GM12878 (cell line): ENCODE measurements around the gene KBTBD3. TPM values are rescaled to one million over a fixed set of nuclear protein-coding genes. Genes with fewer than 3 reads are reported as not detected.
A peak's percentile ranks its signal among the peaks of the same experiment; 100 is the strongest.

ENCODE experiments used
- ATAC-seq: fragments of 200-7000 bp; cut with Tn5 transposase; 3 replicates; pipeline ENCODE4 v1.9.1; 2020; ENCODE audit warnings: mild to moderate bottlenecking, moderate library complexity
- BruUV-seq: library from RNA; stranded (reverse); fragments of 400-500 nt; replicated peaks from 2 replicates; lab custom pipeline; 2021; lab: Mats Ljungman, UMichigan
- CTCF ChIA-PET: fragments of 300-600 bp; sonication (Branson Sonifier 250); formaldehyde crosslinking; extraction: SDS; loops from one replicate; lab custom pipeline; 2021; ENCODE audit warnings: inconsistent platforms; lab: Yijun Ruan, JAX
- POLR2A ChIA-PET: fragments of 350-600 bp; formaldehyde crosslinking; extraction: SDS; loops from one replicate; lab custom pipeline; 2021; ENCODE audit warnings: inconsistent platforms; lab: Charles Lee
- RAD21 ChIA-PET: fragments of 300-600 bp; sonication (Branson Sonifier 250); formaldehyde crosslinking; loops from one replicate; lab custom pipeline; 2023; ENCODE audit warnings: antibody characterized with exemption; ENCODE audit not compliant: unreplicated experiment; lab: Charles Lee
- SMC1A ChIA-PET: fragments of 300-600 bp; sonication (Branson Sonifier 250); formaldehyde crosslinking; loops from one replicate; lab custom pipeline; 2023; ENCODE audit not compliant: unreplicated experiment, uncharacterized antibody; lab: Charles Lee
- DNase-seq: peaks from one replicate; pipeline ENCODE4 v3.0.0-alpha.2; 2011; ENCODE audit warnings: low read depth, low spot score
- FAIRE-seq: peaks from 3 replicates; lab custom pipeline; 2011; peaks lifted over from hg19 to GRCh38; lab: Jason Lieb, UNC
- H2AFZ ChIP-seq: 2 replicates; pipeline ENCODE4 v1.6.0; 2011; ENCODE audit warnings: low read depth, low read length, control low read depth; ENCODE audit not compliant: control insufficient read depth
- H3K27ac ChIP-seq: 2 replicates; pipeline ENCODE4 v1.5.1; 2011; ENCODE audit warnings: control low read depth; ENCODE audit not compliant: control insufficient read depth, insufficient read depth
- H3K27me3 ChIP-seq, 2 experiments: replicated peaks in 1 of 2; 2 replicates each; pipeline versions ENCODE4 v1.6.0 to v1.6.1; 2011; ENCODE audit warnings: low read length in 1 of 2; ENCODE audit not compliant: control insufficient read depth in 2 of 2, insufficient read depth in 2 of 2
- H3K36me3 ChIP-seq, 2 experiments: 2 replicates each; pipeline ENCODE4 v1.5.1; 2011; ENCODE audit warnings: low read length in 1 of 2; ENCODE audit not compliant: control insufficient read depth in 2 of 2, insufficient read depth in 2 of 2
- H3K4me1 ChIP-seq: 2 replicates; pipeline ENCODE4 v1.6.1; 2011; ENCODE audit warnings: mild to moderate bottlenecking, low read length, moderate library complexity, mixed read lengths; ENCODE audit not compliant: control insufficient read depth, insufficient read depth
- H3K4me2 ChIP-seq: 2 replicates; pipeline ENCODE4 v1.6.0; 2011; ENCODE audit warnings: control low read depth; ENCODE audit not compliant: control insufficient read depth, insufficient read depth
- H3K4me3 ChIP-seq: fragments of 200-600 bp; sonication (generic); 2 replicates; pipeline ENCODE4 v1.5.1; 2016
- H3K79me2 ChIP-seq: 2 replicates; pipeline ENCODE4 v1.6.0; 2011; ENCODE audit warnings: low read length; ENCODE audit not compliant: control insufficient read depth, insufficient read depth
- H3K9ac ChIP-seq: 2 replicates; pipeline ENCODE4 v1.8.0; 2011; ENCODE audit warnings: low read length, control low read depth, mixed read lengths; ENCODE audit not compliant: control insufficient read depth, insufficient read depth
- H3K9me3 ChIP-seq: replicated peaks from 3 replicates; pipeline ENCODE4 v1.5.1; 2011; ENCODE audit warnings: mild to moderate bottlenecking, low read length; ENCODE audit not compliant: control insufficient read depth, insufficient read depth
- H4K20me1 ChIP-seq: 2 replicates; pipeline ENCODE4 v1.6.0; 2011; ENCODE audit not compliant: control insufficient read depth, insufficient read depth
- BCL11A ChIP-seq: IDR thresholded peaks from 2 replicates; pipeline ENCODE4 v1.6.1; 2011; ENCODE audit warnings: low read depth, low read length
- CBX5 ChIP-seq: sonication (generic); IDR thresholded peaks from 2 replicates; pipeline ENCODE4 v1.6.1; 2016; ENCODE audit warnings: low read depth, moderate library complexity, mild to moderate bottlenecking, inconsistent platforms
- EGR1 ChIP-seq, 2 experiments: IDR thresholded peaks; 1 replicate in 1 of 2; 2 replicates in 1 of 2; pipeline ENCODE4 v1.6.1; 2011 to 2012; ENCODE audit warnings: low read depth in 2 of 2, low read length in 2 of 2, borderline replicate concordance in 1 of 2, mild to moderate bottlenecking in 1 of 2, moderate library complexity in 1 of 2
- FOXK2 ChIP-seq: fragments of 450-650 bp; IDR thresholded peaks from 2 replicates; pipeline ENCODE4 v1.6.1; 2017; ENCODE audit warnings: mild to moderate bottlenecking, moderate library complexity
- HDGF ChIP-seq: fragments of 450-650 bp; IDR thresholded peaks from 2 replicates; pipeline ENCODE4 v1.6.1; 2016; ENCODE audit warnings: antibody characterized with exemption
- IKZF1 ChIP-seq: fragments of 450-650 bp; conservative IDR thresholded peaks from 2 replicates; pipeline ENCODE4 v1.6.1; 2017; ENCODE audit warnings: antibody characterized with exemption, mild to moderate bottlenecking
- JUNB ChIP-seq: IDR thresholded peaks from 2 replicates; pipeline ENCODE4 v1.6.1; 2016; ENCODE audit warnings: antibody characterized with exemption, mild to moderate bottlenecking
- KDM1A ChIP-seq: fragments of 200-600 bp; sonication (generic); IDR thresholded peaks from 2 replicates; pipeline ENCODE4 v1.6.1; 2016; ENCODE audit warnings: borderline replicate concordance
- MTA3 ChIP-seq: IDR thresholded peaks from 2 replicates; pipeline ENCODE4 v1.6.1; 2012; ENCODE audit warnings: low read length, inconsistent platforms, borderline replicate concordance
- NBN ChIP-seq: fragments of 450-650 bp; IDR thresholded peaks from 2 replicates; pipeline ENCODE4 v1.6.1; 2016
- NR2C1 ChIP-seq: fragments of 450-650 bp; IDR thresholded peaks from 2 replicates; pipeline ENCODE4 v1.6.1; 2017; ENCODE audit warnings: antibody characterized with exemption, mild to moderate bottlenecking, moderate library complexity
- NRF1 ChIP-seq: conservative IDR thresholded peaks from 2 replicates; pipeline ENCODE4 v1.6.1; 2011; ENCODE audit warnings: mild to moderate bottlenecking, low read depth, low read length, improper control_type of control experiment
- SRF ChIP-seq, 2 experiments: IDR thresholded peaks; 2 replicates each; pipeline ENCODE4 v1.6.1; 2011; ENCODE audit warnings: low read depth in 2 of 2, low read length in 2 of 2, mild to moderate bottlenecking in 1 of 2, moderate library complexity in 1 of 2
- SUZ12 ChIP-seq: fragments of 200-600 bp; sonication (generic); IDR thresholded peaks from one replicate; pipeline ENCODE4 v1.6.1; 2018; ENCODE audit warnings: antibody characterized with exemption, mild to moderate bottlenecking; ENCODE audit not compliant: unreplicated experiment
- YBX1 ChIP-seq: fragments of 450-650 bp; IDR thresholded peaks from 2 replicates; pipeline ENCODE4 v1.6.1; 2016; ENCODE audit warnings: antibody characterized with exemption
- ZNF384 ChIP-seq: IDR thresholded peaks from 2 replicates; pipeline ENCODE4 v1.6.1; 2012; ENCODE audit warnings: low read depth, mild to moderate bottlenecking, low read length, improper control_type of control experiment, borderline replicate concordance
- ZZZ3 ChIP-seq: IDR thresholded peaks from 2 replicates; pipeline ENCODE4 v1.6.1; 2011; ENCODE audit warnings: low read depth; ENCODE audit not compliant: control insufficient read depth, insufficient read length
- WGBS: methylation state at CpG from one replicate; pipeline ENCODE4 v1.1.6; 2016; ENCODE audit warnings: low lambda C conversion rate; ENCODE audit not compliant: insufficient replicate concordance, insufficient coverage; ENCODE audit errors: missing lambda C conversion rate; 5-methylcytosine and 5-hydroxymethylcytosine counted together
- in situ Hi-C: fragments of 300-500 bp; cut with MboI; formaldehyde crosslinking; loops from 9 replicates; pipeline ENCODE4 v1.14.3; 2018; ENCODE audit warnings: mixed read lengths
- intact Hi-C: fragments of 100-400 bp; cut with micrococcal nuclease; formaldehyde crosslinking; loops from one replicate; pipeline ENCODE4 v1.14.2; 2022; ENCODE audit not compliant: unreplicated experiment
- polyA plus RNA-seq, 11 experiments: library from polyadenylated mRNA; depleted of rRNA in 4 of 11; unstranded in 6 of 11; stranded (reverse) in 5 of 11; fragments of >200 nt; fragmentation: Nextera tagmentation in 4 of 11; fragmentation: Illumina TruSeq in 1 of 11; extraction: Ambion mirVana in 4 of 11; extraction: Trizol in 1 of 11; gene quantifications; 1 replicate in 1 of 11; 2 replicates in 10 of 11; pipeline versions ENCODE4 v1.2.1 to v1.2.3, GENCODE V29; 2011 to 2016; ENCODE audit warnings: inconsistent platforms in 2 of 11, missing spikeins in 2 of 11, low read depth in 1 of 11
- total RNA-seq, 4 experiments: library from RNA; depleted of rRNA in 3 of 4; stranded (reverse); fragments of >200 nt in 3 of 4; fragmentation: Illumina TruSeq in 1 of 4; extraction: Trizol in 1 of 4; gene quantifications; 2 replicates each; pipeline versions ENCODE4 v1.2.1 to v1.2.3, GENCODE V29; 2013 to 2021
- TF ChIP-seq, protein P1 (sequence below): IDR thresholded peaks from 2 replicates; pipeline ENCODE4 v1.6.1; 2011; ENCODE audit warnings: borderline replicate concordance, low read depth, mild to moderate bottlenecking, moderate library complexity, mixed read lengths, low read length; ENCODE audit not compliant: insufficient read depth; ENCODE audit errors: extremely low read length
- TF ChIP-seq, protein P2 (sequence below): fragments of 450-650 bp; IDR thresholded peaks from 2 replicates; pipeline ENCODE4 v1.6.1; 2016; ENCODE audit warnings: mild to moderate bottlenecking, moderate library complexity, borderline replicate concordance

KBTBD3 gene
- total and polyA plus RNA-seq, 10 of the 15 experiments (the other 5 are each of a cell fraction or from before 2014, with no cell fraction given) = 1.9 to 18.1 (median 8.4) TPM

DNA sequence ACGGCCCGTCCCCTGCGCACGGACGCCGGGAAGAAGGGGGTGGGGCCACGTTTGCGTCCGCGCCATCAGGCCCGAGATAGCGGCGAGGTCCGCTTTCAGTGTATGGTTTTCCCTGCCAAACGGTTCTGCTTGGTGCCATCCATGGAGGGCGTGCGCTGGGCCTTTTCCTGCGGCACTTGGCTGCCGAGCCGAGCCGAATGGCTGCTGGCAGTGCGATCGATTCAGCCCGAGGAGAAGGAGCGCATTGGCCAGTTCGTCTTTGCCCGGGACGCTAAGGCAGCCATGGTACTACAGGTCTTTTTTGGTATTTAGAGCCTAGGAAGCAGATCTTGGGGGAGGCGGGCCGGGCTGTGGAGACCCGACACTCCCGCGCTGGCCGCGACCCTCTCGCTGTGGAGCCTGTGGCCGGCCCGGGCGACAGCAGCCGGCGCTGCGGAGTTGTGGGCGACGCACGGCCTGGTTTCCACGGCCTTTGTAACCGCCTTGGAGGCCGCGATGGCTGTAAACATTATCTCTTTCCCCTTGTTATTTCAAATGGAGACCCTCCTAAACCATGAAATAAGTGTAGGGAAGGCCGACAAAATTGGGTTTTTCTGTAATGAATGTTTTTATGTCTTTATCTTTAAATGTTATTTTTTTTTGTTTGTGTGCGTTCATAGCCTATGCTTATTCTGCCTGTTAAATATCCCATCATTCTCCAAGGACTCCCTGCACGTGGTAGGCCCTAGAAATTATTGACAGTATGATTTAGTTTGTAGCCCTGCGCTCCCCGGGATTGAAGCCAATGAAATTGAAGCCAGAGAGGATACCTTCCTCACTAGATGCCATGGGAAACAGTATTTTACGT is 685 bp upstream of the KBTBD3 start, which contains the start of gene AASDHPPT:
AASDHPPT (plus strand) TSS at position 54 of the 847 bp plus-strand sequence; CDS start at position 103, 49 bp downstream.
- Histone ChIP-seq H3K4me3 (peak within 1 kb of the TSS; percentile 94), H3K79me2 (peaks cover 48% of the 10 kb centered on the region), H3K27ac (peak within 1 kb of the TSS; percentile 95), H3K4me1 (peaks cover 8% of the 10 kb centered on the region), H3K9me3 (no peaks in the 10 kb centered on the region), H3K27me3 (no peaks in the 10 kb centered on the region), H2AFZ (peak within 1 kb of the TSS; percentile 100), H3K36me3 (peaks cover 0 to 6% of the 10 kb centered on the region in 2 experiments; a peak in 1 of 4 replicates), H3K9ac (peak within 1 kb of the TSS; percentile 96), H4K20me1 (no peaks in the 10 kb centered on the region), H3K4me2 (peak within 1 kb of the TSS; percentile 93)
- peak; percentile 70 for FAIRE-seq
- ChIA-PET SMC1A (interaction anchor here (1.1 to 4.7 kb wide), 7 partner anchors 10 to 70 kb away, joined by 3 to 31 read pairs (median 5); no protein-coding TSS in a partner anchor), RAD21 (interaction anchor here (0.6 to 2.7 kb wide), 8 partner anchors 8 to 76 kb away, joined by 3 to 13 read pairs (median 4); no protein-coding TSS in a partner anchor), CTCF (interaction anchor here (0.9 to 4.7 kb wide), 7 partner anchors 11 to 70 kb away, joined by 3 to 72 read pairs (median 4); no protein-coding TSS in a partner anchor), POLR2A (interaction anchor here (0.8 to 1.4 kb wide), 3 partner anchors 9 to 14 kb away, joined by 3 to 8 read pairs (median 4); no protein-coding TSS in a partner anchor)
- intact Hi-C loops = loop anchor here (2.0 to 5.0 kb wide), 2 partner anchors 55 to 964 kb away; partner anchors contain the start of gene MSANTD4
- no peak for DNase-seq
- ATAC-seq = peak; percentile 36
- BruUV-seq = TSS peak; percentile 72
- WGBS = under 1% methylated on average over 55 of the region's 55 CpGs
- in situ Hi-C loops = no loop called here
- TF ChIP-seq JUNB (no peak), NR2C1 (no peak), EGR1 (IDR thresholded peaks at IDR 0.05; ENCODE audit: borderline replicate concordance in 1 of 2, low read depth in 2 of 2, low read length in 2 of 2) (peak in 1 of 2 experiments; percentile 66; a peak in 1 of 3 replicates), SUZ12 (no peak), BCL11A (no peak), SRF (IDR thresholded peaks at IDR 0.05; ENCODE audit: low read depth in 2 of 2, low read length in 2 of 2) (no peak), FOXK2 (no peak), ZNF384 (no peak), KDM1A (no peak), HDGF (no peak), NRF1 (peak; percentile 46; the same call in 1 of the 2 replicates), MTA3 (no peak), ZZZ3 (no peak), NBN (no peak), YBX1 (no peak), IKZF1 (0 out of 2 replicates have a peak, but pooled peaks have one; percentile 31), CBX5 (no peak)
- TF ChIP-seq, protein P1, sequence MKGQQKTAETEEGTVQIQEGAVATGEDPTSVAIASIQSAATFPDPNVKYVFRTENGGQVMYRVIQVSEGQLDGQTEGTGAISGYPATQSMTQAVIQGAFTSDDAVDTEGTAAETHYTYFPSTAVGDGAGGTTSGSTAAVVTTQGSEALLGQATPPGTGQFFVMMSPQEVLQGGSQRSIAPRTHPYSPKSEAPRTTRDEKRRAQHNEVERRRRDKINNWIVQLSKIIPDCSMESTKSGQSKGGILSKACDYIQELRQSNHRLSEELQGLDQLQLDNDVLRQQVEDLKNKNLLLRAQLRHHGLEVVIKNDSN = no peak
- TF ChIP-seq, protein P2, sequence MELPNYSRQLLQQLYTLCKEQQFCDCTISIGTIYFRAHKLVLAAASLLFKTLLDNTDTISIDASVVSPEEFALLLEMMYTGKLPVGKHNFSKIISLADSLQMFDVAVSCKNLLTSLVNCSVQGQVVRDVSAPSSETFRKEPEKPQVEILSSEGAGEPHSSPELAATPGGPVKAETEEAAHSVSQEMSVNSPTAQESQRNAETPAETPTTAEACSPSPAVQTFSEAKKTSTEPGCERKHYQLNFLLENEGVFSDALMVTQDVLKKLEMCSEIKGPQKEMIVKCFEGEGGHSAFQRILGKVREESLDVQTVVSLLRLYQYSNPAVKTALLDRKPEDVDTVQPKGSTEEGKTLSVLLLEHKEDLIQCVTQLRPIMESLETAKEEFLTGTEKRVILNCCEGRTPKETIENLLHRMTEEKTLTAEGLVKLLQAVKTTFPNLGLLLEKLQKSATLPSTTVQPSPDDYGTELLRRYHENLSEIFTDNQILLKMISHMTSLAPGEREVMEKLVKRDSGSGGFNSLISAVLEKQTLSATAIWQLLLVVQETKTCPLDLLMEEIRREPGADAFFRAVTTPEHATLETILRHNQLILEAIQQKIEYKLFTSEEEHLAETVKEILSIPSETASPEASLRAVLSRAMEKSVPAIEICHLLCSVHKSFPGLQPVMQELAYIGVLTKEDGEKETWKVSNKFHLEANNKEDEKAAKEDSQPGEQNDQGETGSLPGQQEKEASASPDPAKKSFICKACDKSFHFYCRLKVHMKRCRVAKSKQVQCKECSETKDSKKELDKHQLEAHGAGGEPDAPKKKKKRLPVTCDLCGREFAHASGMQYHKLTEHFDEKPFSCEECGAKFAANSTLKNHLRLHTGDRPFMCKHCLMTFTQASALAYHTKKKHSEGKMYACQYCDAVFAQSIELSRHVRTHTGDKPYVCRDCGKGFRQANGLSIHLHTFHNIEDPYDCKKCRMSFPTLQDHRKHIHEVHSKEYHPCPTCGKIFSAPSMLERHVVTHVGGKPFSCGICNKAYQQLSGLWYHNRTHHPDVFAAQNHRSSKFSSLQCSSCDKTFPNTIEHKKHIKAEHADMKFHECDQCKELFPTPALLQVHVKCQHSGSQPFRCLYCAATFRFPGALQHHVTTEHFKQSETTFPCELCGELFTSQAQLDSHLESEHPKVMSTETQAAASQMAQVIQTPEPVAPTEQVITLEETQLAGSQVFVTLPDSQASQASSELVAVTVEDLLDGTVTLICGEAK = no peak
